ENCODE data around the gene KIN. TPM values are rescaled to one million over a fixed set of nuclear protein-coding genes. Genes with fewer than 3 reads are reported as not detected.
"Not testable (repeated sequence)": the region's sequence is repeated elsewhere in the genome, so short reads cannot be mapped to it uniquely, and the experiment has no call there.

Gene KIN
- total and polyA plus RNA-seq, 2 experiments from 2014 or later: 8.5 to 31.7 TPM

GRCh38 chr10:7782194-7782593 is 5.6 kb downstream of the KIN start:
- not testable (repeated sequence) for H3K27ac Mint-ChIP-seq; H3K27ac ChIP-seq (ENCODE audit: low read depth); H3K4me3 Mint-ChIP-seq; H3K27me3 ChIP-seq (ENCODE audit: insufficient read depth); H3K9me2 ChIP-seq (ENCODE audit: insufficient read depth); H3K4me1 Mint-ChIP-seq; H3F3A ChIP-seq (replicated peaks; ENCODE audit: low read depth); H2AFZ ChIP-seq; H3K4me1 ChIP-seq (ENCODE audit: insufficient read depth); ATAC-seq; H3K9me3 Mint-ChIP-seq; H3K27me3 Mint-ChIP-seq (ENCODE audit: insufficient read depth, low read depth, poor library complexity); DNase-seq (ENCODE audit: low spot score); H3K4me3 ChIP-seq; H3K4me2 ChIP-seq
- peaks cover 34% of the 10 kb centered on the region for H3K36me3 Mint-ChIP-seq (ENCODE audit: low read depth)
- Histone ChIP-seq H4K20me1 (replicated peaks; ENCODE audit: insufficient read depth) (peaks cover 37% of the 10 kb centered on the region), H3K36me3 (ENCODE audit: insufficient read depth) (peaks cover 18% of the 10 kb centered on the region), H3K79me2 (replicated peaks; ENCODE audit: insufficient read depth) (peaks cover 64% of the 10 kb centered on the region)

DNA sequence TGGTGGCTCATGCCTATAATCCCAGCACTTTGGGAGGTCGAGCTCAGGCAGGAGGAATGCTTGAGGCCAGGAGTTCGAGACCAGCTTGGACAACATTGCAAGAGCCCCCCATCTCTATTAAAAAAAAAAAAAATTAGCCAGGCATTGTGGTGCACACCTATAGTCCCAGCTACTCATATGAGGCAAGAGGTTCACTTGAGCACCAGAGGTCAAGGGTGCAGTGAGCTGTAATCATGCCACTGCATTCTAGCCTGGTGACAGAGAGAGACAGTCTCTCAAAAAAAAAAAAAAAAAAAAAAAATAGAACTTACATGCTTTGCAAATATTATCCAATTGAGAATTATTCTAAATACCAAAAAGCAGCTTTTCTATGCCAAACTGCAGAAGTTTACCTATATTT is 11.0 kb downstream of the KIN start:
- Histone ChIP-seq H3K4me2 (no peak overlapping the region), H3K27me3 (ENCODE audit: insufficient read depth) (no peaks in the 10 kb centered on the region), H3K36me3 (ENCODE audit: insufficient read depth) (peaks cover 27% of the 10 kb centered on the region), H3K79me2 (replicated peaks; ENCODE audit: insufficient read depth) (peaks cover 14% of the 10 kb centered on the region), H2AFZ (no peak overlapping the region), H3K27ac (ENCODE audit: low read depth) (no peak overlapping the region), H3F3A (replicated peaks; ENCODE audit: low read depth) (no peaks in the 10 kb centered on the region), H4K20me1 (replicated peaks; ENCODE audit: insufficient read depth) (peaks cover 14% of the 10 kb centered on the region), H3K4me1 (ENCODE audit: insufficient read depth) (no peaks in the 10 kb centered on the region), H3K9me2 (ENCODE audit: insufficient read depth) (no peaks in the 10 kb centered on the region), H3K4me3 (no peak overlapping the region)
- Mint-ChIP-seq H3K27ac (no peak overlapping the region), H3K36me3 (ENCODE audit: low read depth) (peaks cover 55% of the 10 kb centered on the region), H3K4me3 (no peak overlapping the region), H3K27me3 (ENCODE audit: insufficient read depth, low read depth, poor library complexity) (no peaks in the 10 kb centered on the region), H3K4me1 (no peaks in the 10 kb centered on the region), H3K9me3 (no peaks in the 10 kb centered on the region)
- no peak for DNase-seq (ENCODE audit: low spot score)
- no peak for ATAC-seq
- no peak for TF ChIP-seq NANOG (IDR thresholded peaks at IDR 0.05; ENCODE audit: borderline replicate concordance)
- no peak for TF ChIP-seq STAT1 (IDR thresholded peaks at IDR 0.05; ENCODE audit: unreplicated experiment)
- no peak for TF ChIP-seq REST (IDR thresholded peaks at IDR 0.05; ENCODE audit: unreplicated experiment)
- TF ChIP-seq ZNF114 (CRISPR knock-in tag; IDR thresholded peaks at IDR 0.05): no peak
- TF ChIP-seq POLR2AphosphoS5 (IDR thresholded peaks at IDR 0.05; ENCODE audit: low read depth): no peak
- no peak for TF ChIP-seq EZH2 (IDR thresholded peaks at IDR 0.05; ENCODE audit: low read depth, unreplicated experiment)
- TF ChIP-seq, protein P1, sequence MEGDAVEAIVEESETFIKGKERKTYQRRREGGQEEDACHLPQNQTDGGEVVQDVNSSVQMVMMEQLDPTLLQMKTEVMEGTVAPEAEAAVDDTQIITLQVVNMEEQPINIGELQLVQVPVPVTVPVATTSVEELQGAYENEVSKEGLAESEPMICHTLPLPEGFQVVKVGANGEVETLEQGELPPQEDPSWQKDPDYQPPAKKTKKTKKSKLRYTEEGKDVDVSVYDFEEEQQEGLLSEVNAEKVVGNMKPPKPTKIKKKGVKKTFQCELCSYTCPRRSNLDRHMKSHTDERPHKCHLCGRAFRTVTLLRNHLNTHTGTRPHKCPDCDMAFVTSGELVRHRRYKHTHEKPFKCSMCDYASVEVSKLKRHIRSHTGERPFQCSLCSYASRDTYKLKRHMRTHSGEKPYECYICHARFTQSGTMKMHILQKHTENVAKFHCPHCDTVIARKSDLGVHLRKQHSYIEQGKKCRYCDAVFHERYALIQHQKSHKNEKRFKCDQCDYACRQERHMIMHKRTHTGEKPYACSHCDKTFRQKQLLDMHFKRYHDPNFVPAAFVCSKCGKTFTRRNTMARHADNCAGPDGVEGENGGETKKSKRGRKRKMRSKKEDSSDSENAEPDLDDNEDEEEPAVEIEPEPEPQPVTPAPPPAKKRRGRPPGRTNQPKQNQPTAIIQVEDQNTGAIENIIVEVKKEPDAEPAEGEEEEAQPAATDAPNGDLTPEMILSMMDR (conservative IDR thresholded peaks at IDR 0.05; ENCODE audit: low read depth in 2 of 2): no peak
- TF ChIP-seq ETS1 (IDR thresholded peaks at IDR 0.05): no peak
- no peak for TF ChIP-seq ZNF331 (CRISPR knock-in tag; IDR thresholded peaks at IDR 0.05; ENCODE audit: low read depth)
- no peak for TF ChIP-seq EZH2phosphoT487 (IDR thresholded peaks at IDR 0.05; ENCODE audit: unreplicated experiment)

Measured in GM23338 (cell line).